Neural progenitor cell (in vitro differentiated cells): ENCODE measurements around the gene PTRH1.

ENCODE experiments used
- EZH2 ChIP-seq: fragments of 200-600 bp; sonication (generic); IDR thresholded peaks from 2 replicates; pipeline ENCODE4 v1.6.1; 2017; ENCODE audit warnings: antibody characterized with exemption, mild to moderate bottlenecking, moderate library complexity
- TF ChIP-seq, protein P1 (sequence below): fragments of 200-600 bp; sonication (generic); IDR thresholded peaks from 2 replicates; pipeline ENCODE4 v1.5.1; 2017; ENCODE audit warnings: antibody characterized with exemption, mild to moderate bottlenecking

DNA sequence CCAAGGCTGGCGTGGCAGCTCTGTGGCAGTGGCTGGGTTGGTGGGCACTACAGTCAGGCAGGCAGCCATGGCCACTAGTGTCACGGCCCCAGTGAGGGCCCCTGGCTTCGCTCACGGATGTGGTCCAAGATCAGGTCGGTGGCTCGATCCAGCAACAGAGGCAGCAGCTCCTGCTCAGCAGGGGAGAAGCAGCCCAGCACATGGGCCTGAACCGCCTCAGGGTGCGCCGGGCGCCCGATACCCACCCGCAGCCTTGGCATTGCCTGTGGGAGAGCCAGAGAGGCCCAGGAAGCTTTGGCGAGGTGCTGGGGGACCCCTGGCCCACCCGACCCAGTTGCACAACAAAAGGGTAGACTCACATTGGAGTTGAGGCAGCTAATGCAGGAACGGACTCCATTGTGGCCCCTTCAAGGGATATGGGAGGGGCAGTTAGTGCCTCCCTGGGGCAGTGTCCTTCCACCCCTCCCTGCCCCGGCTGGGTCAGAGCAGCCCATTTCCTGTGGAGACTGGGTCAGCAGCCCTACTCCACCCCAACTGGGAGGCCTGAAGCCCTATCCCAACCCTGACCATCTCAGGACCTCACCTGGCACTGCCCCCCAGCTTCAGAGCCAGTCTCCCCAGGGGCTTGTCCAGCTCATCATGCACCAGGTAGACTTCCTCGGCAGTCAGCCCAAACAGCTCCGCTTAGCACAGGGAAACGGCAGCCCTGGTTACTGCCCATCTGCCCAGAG, 1.3 kb downstream of the PTRH1 start:
- no peak for TF ChIP-seq EZH2
- TF ChIP-seq, protein P1, sequence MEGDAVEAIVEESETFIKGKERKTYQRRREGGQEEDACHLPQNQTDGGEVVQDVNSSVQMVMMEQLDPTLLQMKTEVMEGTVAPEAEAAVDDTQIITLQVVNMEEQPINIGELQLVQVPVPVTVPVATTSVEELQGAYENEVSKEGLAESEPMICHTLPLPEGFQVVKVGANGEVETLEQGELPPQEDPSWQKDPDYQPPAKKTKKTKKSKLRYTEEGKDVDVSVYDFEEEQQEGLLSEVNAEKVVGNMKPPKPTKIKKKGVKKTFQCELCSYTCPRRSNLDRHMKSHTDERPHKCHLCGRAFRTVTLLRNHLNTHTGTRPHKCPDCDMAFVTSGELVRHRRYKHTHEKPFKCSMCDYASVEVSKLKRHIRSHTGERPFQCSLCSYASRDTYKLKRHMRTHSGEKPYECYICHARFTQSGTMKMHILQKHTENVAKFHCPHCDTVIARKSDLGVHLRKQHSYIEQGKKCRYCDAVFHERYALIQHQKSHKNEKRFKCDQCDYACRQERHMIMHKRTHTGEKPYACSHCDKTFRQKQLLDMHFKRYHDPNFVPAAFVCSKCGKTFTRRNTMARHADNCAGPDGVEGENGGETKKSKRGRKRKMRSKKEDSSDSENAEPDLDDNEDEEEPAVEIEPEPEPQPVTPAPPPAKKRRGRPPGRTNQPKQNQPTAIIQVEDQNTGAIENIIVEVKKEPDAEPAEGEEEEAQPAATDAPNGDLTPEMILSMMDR: no peak
